Uterus (tissue), 4 donors: ENCODE data around the gene SULT1A1. TPM values are rescaled to one million over a fixed set of nuclear protein-coding genes. Genes with fewer than 3 reads are reported as not detected.
"Not testable (repeated sequence)": the region's sequence is repeated elsewhere in the genome, so short reads cannot be mapped to it uniquely, and the experiment has no call there.

Experiments used
- DNase-seq, 2 donors: peaks; one replicate each; pipeline ENCODE4 v3.0.0-alpha.2; 2019 to 2020
- H3K27ac ChIP-seq, 2 donors: fragments of 200-600 bp; sonication (generic); 1 replicate in 1 of 2; 2 replicates in 1 of 2; pipeline ENCODE4 v1.5.1; 2016 to 2018
- H3K27me3 ChIP-seq, 2 donors: fragments of 200-600 bp; sonication (generic); one replicate each; pipeline ENCODE4 v1.5.1; 2018 to 2019; ENCODE audit warnings: control low read depth in 1 of 2
- H3K36me3 ChIP-seq, 2 donors: fragments of 200-600 bp; sonication (generic); one replicate each; pipeline ENCODE4 v1.5.1; 2019; ENCODE audit warnings: control low read depth in 1 of 2
- H3K4me1 ChIP-seq, 2 donors: fragments of 200-600 bp; sonication (generic); one replicate each; pipeline ENCODE4 v1.5.1; 2018 to 2019; ENCODE audit warnings: control low read depth in 1 of 2
- H3K4me3 ChIP-seq, 2 donors: fragments of 200-600 bp; sonication (generic); 1 replicate in 1 of 2; 2 replicates in 1 of 2; pipeline ENCODE4 v1.5.1; 2018 to 2019; ENCODE audit warnings: mild to moderate bottlenecking in 1 of 2
- H3K9me3 ChIP-seq, 2 donors: fragments of 200-600 bp; sonication (generic); one replicate each; pipeline ENCODE4 v1.5.1; 2019; ENCODE audit warnings: control low read depth in 1 of 2
- CTCF ChIP-seq, 4 experiments: fragments of 200-600 bp in 2 of 4; fragments of 450-650 bp in 2 of 4; sonication (generic) in 2 of 4; IDR thresholded peaks; one replicate each; pipeline ENCODE4 v1.5.1; 2016 to 2019; ENCODE audit warnings: antibody characterized with exemption in 4 of 4, mild to moderate bottlenecking in 2 of 4, moderate library complexity in 1 of 4
- POLR2A ChIP-seq, 2 donors: fragments of 450-650 bp; IDR thresholded peaks; one replicate each; pipeline ENCODE4 v1.6.1; 2016; ENCODE audit warnings: antibody characterized with exemption in 2 of 2, mild to moderate bottlenecking in 1 of 2, moderate library complexity in 1 of 2
- intact Hi-C: fragments of 100-400 bp; cut with DNase I; formaldehyde crosslinking; loops from one replicate; pipeline ENCODE4 v1.15.1; 2023; ENCODE audit warnings: low total_unique reads
- total RNA-seq, 4 donors: library from RNA; depleted of rRNA in 3 of 4; stranded (reverse); fragments of >200 nt in 3 of 4; gene quantifications; one replicate each; pipeline versions ENCODE4 v1.1.0 to v1.2.4, GENCODE V29; 2014 to 2023
- donor health status: DM: yes; HTN: yes; CAD: no.

The SULT1A1 gene
- total RNA-seq, 4 donors from 2014 or later, result 2.8 to 30.3 (median 8.5) TPM

GRCh38 chr16:28606291-28607115 lies 3.3 kb downstream of the SULT1A1 start:
- no peak for TF ChIP-seq POLR2A (IDR thresholded peaks at IDR 0.05)
- no peak for TF ChIP-seq CTCF (IDR thresholded peaks at IDR 0.05)
- H3K27me3 ChIP-seq, result no peaks in the 10 kb centered on the region
- intact Hi-C loops, result no loop called here
- H3K4me1 ChIP-seq, result no peaks in the 10 kb centered on the region
- H3K9me3 ChIP-seq, result no peaks in the 10 kb centered on the region
- H3K4me3 ChIP-seq, result no peak overlapping the region
- H3K27ac ChIP-seq, result no peak overlapping the region
- H3K36me3 ChIP-seq, result no peaks in the 10 kb centered on the region
- peak in 1 of 2 donors; percentile 14 for DNase-seq

GRCh38 chr16:28604186-28604565 lies 5.7 kb downstream of the SULT1A1 start:
- Histone ChIP-seq H3K27ac (no peak overlapping the region), H3K9me3 (no peaks in the 10 kb centered on the region), H3K4me3 (no peak overlapping the region), H3K4me1 (no peaks in the 10 kb centered on the region), H3K36me3 (no peaks in the 10 kb centered on the region), H3K27me3 (no peaks in the 10 kb centered on the region)
- intact Hi-C loops, result no loop called here
- TF ChIP-seq CTCF (IDR thresholded peaks at IDR 0.05) (no peak), POLR2A (IDR thresholded peaks at IDR 0.05) (no peak)
- peak in 1 of 2 donors; percentile 9 for DNase-seq

- H3K4me1 ChIP-seq, result no peaks in the 10 kb centered on the region
- H3K9me3 ChIP-seq, result no peaks in the 10 kb centered on the region
- TF ChIP-seq CTCF (IDR thresholded peaks at IDR 0.05), result no peak
- TF ChIP-seq POLR2A (IDR thresholded peaks at IDR 0.05), result no peak
- H3K27ac ChIP-seq, result no peak overlapping the region
- H3K36me3 ChIP-seq, result no peaks in the 10 kb centered on the region
- intact Hi-C loops, result no loop called here
- DNase-seq, result no peak
- H3K27me3 ChIP-seq, result no peaks in the 10 kb centered on the region
- no peak overlapping the region for H3K4me3 ChIP-seq
Measured at GRCh38 chr16:28603381-28604185, 6.3 kb downstream of the SULT1A1 start.

- no peaks in the 10 kb centered on the region for H3K36me3 ChIP-seq
- no peaks in the 10 kb centered on the region for H3K4me1 ChIP-seq
- H3K4me3 ChIP-seq, result no peak overlapping the region
- no peaks in the 10 kb centered on the region for H3K27me3 ChIP-seq
- TF ChIP-seq CTCF (IDR thresholded peaks at IDR 0.05), result no peak
- no peak for TF ChIP-seq POLR2A (IDR thresholded peaks at IDR 0.05)
- DNase-seq, result no peak
- intact Hi-C loops, result no loop called here
- H3K9me3 ChIP-seq, result no peaks in the 10 kb centered on the region
- H3K27ac ChIP-seq, result no peak overlapping the region
Measured at GRCh38 chr16:28602529-28602928, 7.3 kb downstream of the SULT1A1 start.

GRCh38 chr16:28602062-28602461 lies 7.8 kb downstream of the SULT1A1 start:
- H3K27me3 ChIP-seq, H3K4me1 ChIP-seq, H3K4me3 ChIP-seq, H3K9me3 ChIP-seq, intact Hi-C loops, DNase-seq, H3K36me3 ChIP-seq, H3K27ac ChIP-seq: not testable (repeated sequence)

GRCh38 chr16:28601589-28601988 lies 8.3 kb downstream of the SULT1A1 start:
- DNase-seq, H3K9me3 ChIP-seq, H3K4me1 ChIP-seq, H3K4me3 ChIP-seq, H3K27me3 ChIP-seq, intact Hi-C loops, H3K36me3 ChIP-seq, H3K27ac ChIP-seq: not testable (repeated sequence)

- H3K4me1 ChIP-seq, intact Hi-C loops, DNase-seq: not testable (repeated sequence)
Measured at GRCh38 chr16:28600965-28601364, 8.9 kb downstream of the SULT1A1 start.

GRCh38 chr16:28599377-28600285 lies 10.2 kb downstream of the SULT1A1 start:
- H3K36me3 ChIP-seq, H3K27me3 ChIP-seq, DNase-seq, H3K4me3 ChIP-seq, intact Hi-C loops, H3K4me1 ChIP-seq, H3K27ac ChIP-seq, H3K9me3 ChIP-seq: not testable (repeated sequence)

More at GRCh38 chr16:28600965-28601364, 8.9 kb downstream of the SULT1A1 start:
- H3K9me3 ChIP-seq, H3K36me3 ChIP-seq, H3K27ac ChIP-seq, H3K4me3 ChIP-seq, H3K27me3 ChIP-seq: not testable (repeated sequence)
